GM12878 (cell line): Measurements from ENCODE around the gene HRG. TPM values are rescaled to one million over a fixed set of nuclear protein-coding genes. Genes with fewer than 3 reads are reported as not detected.

Experiments
- ATAC-seq: fragments of 200-7000 bp; cut with Tn5 transposase; 3 replicates; pipeline ENCODE4 v1.9.1; 2020; ENCODE audit warnings: mild to moderate bottlenecking, moderate library complexity
- BruUV-seq: library from RNA; stranded (reverse); fragments of 400-500 nt; replicated peaks from 2 replicates; lab custom pipeline; 2021; lab: Mats Ljungman, UMichigan
- CTCF ChIA-PET: fragments of 300-600 bp; sonication (Branson Sonifier 250); formaldehyde crosslinking; extraction: SDS; loops from one replicate; lab custom pipeline; 2021; ENCODE audit warnings: inconsistent platforms; lab: Yijun Ruan, JAX
- POLR2A ChIA-PET: fragments of 350-600 bp; formaldehyde crosslinking; extraction: SDS; loops from one replicate; lab custom pipeline; 2021; ENCODE audit warnings: inconsistent platforms; lab: Charles Lee
- RAD21 ChIA-PET: fragments of 300-600 bp; sonication (Branson Sonifier 250); formaldehyde crosslinking; loops from one replicate; lab custom pipeline; 2023; ENCODE audit warnings: antibody characterized with exemption; ENCODE audit not compliant: unreplicated experiment; lab: Charles Lee
- SMC1A ChIA-PET: fragments of 300-600 bp; sonication (Branson Sonifier 250); formaldehyde crosslinking; loops from one replicate; lab custom pipeline; 2023; ENCODE audit not compliant: unreplicated experiment, uncharacterized antibody; lab: Charles Lee
- DNase-seq: peaks from one replicate; pipeline ENCODE4 v3.0.0-alpha.2; 2011; ENCODE audit warnings: low read depth, low spot score
- FAIRE-seq: peaks from 3 replicates; lab custom pipeline; 2011; peaks lifted over from hg19 to GRCh38; lab: Jason Lieb, UNC
- H2AFZ ChIP-seq: 2 replicates; pipeline ENCODE4 v1.6.0; 2011; ENCODE audit warnings: low read depth, low read length, control low read depth; ENCODE audit not compliant: control insufficient read depth
- H3K27ac ChIP-seq: 2 replicates; pipeline ENCODE4 v1.5.1; 2011; ENCODE audit warnings: control low read depth; ENCODE audit not compliant: control insufficient read depth, insufficient read depth
- H3K27me3 ChIP-seq, 2 experiments: replicated peaks in 1 of 2; 2 replicates each; pipeline versions ENCODE4 v1.6.0 to v1.6.1; 2011; ENCODE audit warnings: low read length in 1 of 2; ENCODE audit not compliant: control insufficient read depth in 2 of 2, insufficient read depth in 2 of 2
- H3K36me3 ChIP-seq, 2 experiments: 2 replicates each; pipeline ENCODE4 v1.5.1; 2011; ENCODE audit warnings: low read length in 1 of 2; ENCODE audit not compliant: control insufficient read depth in 2 of 2, insufficient read depth in 2 of 2
- H3K4me1 ChIP-seq: 2 replicates; pipeline ENCODE4 v1.6.1; 2011; ENCODE audit warnings: mild to moderate bottlenecking, low read length, moderate library complexity, mixed read lengths; ENCODE audit not compliant: control insufficient read depth, insufficient read depth
- H3K4me2 ChIP-seq: 2 replicates; pipeline ENCODE4 v1.6.0; 2011; ENCODE audit warnings: control low read depth; ENCODE audit not compliant: control insufficient read depth, insufficient read depth
- H3K4me3 ChIP-seq: fragments of 200-600 bp; sonication (generic); 2 replicates; pipeline ENCODE4 v1.5.1; 2016
- H3K79me2 ChIP-seq: 2 replicates; pipeline ENCODE4 v1.6.0; 2011; ENCODE audit warnings: low read length; ENCODE audit not compliant: control insufficient read depth, insufficient read depth
- H3K9ac ChIP-seq: 2 replicates; pipeline ENCODE4 v1.8.0; 2011; ENCODE audit warnings: low read length, control low read depth, mixed read lengths; ENCODE audit not compliant: control insufficient read depth, insufficient read depth
- H3K9me3 ChIP-seq: replicated peaks from 3 replicates; pipeline ENCODE4 v1.5.1; 2011; ENCODE audit warnings: mild to moderate bottlenecking, low read length; ENCODE audit not compliant: control insufficient read depth, insufficient read depth
- H4K20me1 ChIP-seq: 2 replicates; pipeline ENCODE4 v1.6.0; 2011; ENCODE audit not compliant: control insufficient read depth, insufficient read depth
- NKRF ChIP-seq: fragments of 450-650 bp; conservative IDR thresholded peaks from 2 replicates; pipeline ENCODE4 v1.6.1; 2017; ENCODE audit warnings: mild to moderate bottlenecking, moderate library complexity
- SREBF1 ChIP-seq: IDR thresholded peaks from 2 replicates; pipeline ENCODE4 v1.6.1; 2012; ENCODE audit warnings: mild to moderate bottlenecking, low read length
- SRF ChIP-seq, 2 experiments: IDR thresholded peaks; 2 replicates each; pipeline ENCODE4 v1.6.1; 2011; ENCODE audit warnings: low read depth in 2 of 2, low read length in 2 of 2, mild to moderate bottlenecking in 1 of 2, moderate library complexity in 1 of 2
- STAT3 ChIP-seq: IDR thresholded peaks from 2 replicates; pipeline ENCODE4 v1.6.1; 2011; ENCODE audit warnings: low read depth, low read length, improper control_type of control experiment
- YBX1 ChIP-seq: fragments of 450-650 bp; IDR thresholded peaks from 2 replicates; pipeline ENCODE4 v1.6.1; 2016; ENCODE audit warnings: antibody characterized with exemption
- ZBTB33 ChIP-seq: fragments of 450-650 bp; IDR thresholded peaks from 2 replicates; pipeline ENCODE4 v1.6.1; 2017; ENCODE audit warnings: mild to moderate bottlenecking
- ZBTB4 ChIP-seq: fragments of 450-650 bp; formaldehyde crosslinking; IDR thresholded peaks from 2 replicates; pipeline ENCODE4 v1.4.0; 2022; ENCODE audit warnings: mild to moderate bottlenecking, moderate library complexity
- ZBTB40 ChIP-seq: fragments of 450-650 bp; IDR thresholded peaks from 2 replicates; pipeline ENCODE4 v1.6.1; 2016; ENCODE audit warnings: mild to moderate bottlenecking, moderate library complexity, borderline replicate concordance
- WGBS: methylation state at CpG from one replicate; pipeline ENCODE4 v1.1.6; 2016; ENCODE audit warnings: low lambda C conversion rate; ENCODE audit not compliant: insufficient replicate concordance, insufficient coverage; ENCODE audit errors: missing lambda C conversion rate; 5-methylcytosine and 5-hydroxymethylcytosine counted together
- in situ Hi-C: fragments of 300-500 bp; cut with MboI; formaldehyde crosslinking; loops from 9 replicates; pipeline ENCODE4 v1.14.3; 2018; ENCODE audit warnings: mixed read lengths
- intact Hi-C: fragments of 100-400 bp; cut with micrococcal nuclease; formaldehyde crosslinking; loops from one replicate; pipeline ENCODE4 v1.14.2; 2022; ENCODE audit not compliant: unreplicated experiment
- polyA plus RNA-seq, 11 experiments: library from polyadenylated mRNA; depleted of rRNA in 4 of 11; unstranded in 6 of 11; stranded (reverse) in 5 of 11; fragments of >200 nt; fragmentation: Nextera tagmentation in 4 of 11; fragmentation: Illumina TruSeq in 1 of 11; extraction: Ambion mirVana in 4 of 11; extraction: Trizol in 1 of 11; gene quantifications; 1 replicate in 1 of 11; 2 replicates in 10 of 11; pipeline versions ENCODE4 v1.2.1 to v1.2.3, GENCODE V29; 2011 to 2016; ENCODE audit warnings: inconsistent platforms in 2 of 11, missing spikeins in 2 of 11, low read depth in 1 of 11
- total RNA-seq, 4 experiments: library from RNA; depleted of rRNA in 3 of 4; stranded (reverse); fragments of >200 nt in 3 of 4; fragmentation: Illumina TruSeq in 1 of 4; extraction: Trizol in 1 of 4; gene quantifications; 2 replicates each; pipeline versions ENCODE4 v1.2.1 to v1.2.3, GENCODE V29; 2013 to 2021

HRG gene
- total and polyA plus RNA-seq, 10 of the 15 experiments (the other 5 are each of a cell fraction or from before 2014, with no cell fraction given) = 0.21 TPM; not detected in 9

GRCh38 chr3:186640473-186640818, 25.4 kb upstream of the HRG start:
- no peaks in the 10 kb centered on the region; the same call in 2 of the 3 replicates for H3K9me3 ChIP-seq
- WGBS = 72% methylated on average over 9 of the region's 9 CpGs
- POLR2A ChIA-PET = no interaction called here
- no peak overlapping the region for H3K4me2 ChIP-seq
- no peaks in the 10 kb centered on the region for H3K79me2 ChIP-seq
- H3K4me3 ChIP-seq = no peak overlapping the region
- H3K27me3 ChIP-seq = peaks cover 0 to 3% of the 10 kb centered on the region in 2 experiments; a peak in 2 of 4 replicates
- no peaks in the 10 kb centered on the region for H3K36me3 ChIP-seq
- intact Hi-C loops = no loop called here
- no peak for DNase-seq
- no peak overlapping the region for H3K9ac ChIP-seq
- no peak overlapping the region for H2AFZ ChIP-seq
- FAIRE-seq = no peak
- ATAC-seq = no peak
- H3K4me1 ChIP-seq = no peaks in the 10 kb centered on the region
- CTCF ChIA-PET = interaction anchor here (1.2 to 2.1 kb wide), 2 partner anchors 23 to 24 kb away, joined by 5 to 9 read pairs; no protein-coding TSS in a partner anchor
- no TSS peak for BruUV-seq
- SMC1A ChIA-PET = no interaction called here
- H4K20me1 ChIP-seq = no peaks in the 10 kb centered on the region
- H3K27ac ChIP-seq = no peak overlapping the region
- in situ Hi-C loops = no loop called here
- RAD21 ChIA-PET = no interaction called here
- TF ChIP-seq SREBF1 (no peak), ZBTB40 (no peak), ZBTB4 (CRISPR knock-in tag) (no peak), NKRF (no peak), STAT3 (no peak), SRF (IDR thresholded peaks at IDR 0.05; ENCODE audit: low read depth in 2 of 2, low read length in 2 of 2) (no peak), ZBTB33 (no peak), YBX1 (no peak)
